ENCODE results near the gene FAM200C. TPM values are rescaled to one million over a fixed set of nuclear protein-coding genes. Genes with fewer than 3 reads are reported as not detected.

Gene FAM200C
- total RNA-seq (under 1 TPM in 1 of 2 experiments, not detected in 1; 0.16 TPM), total RNA-seq (0 to 4.5 (median 1.4) reads per million in 172 experiments)
- 0.51 TPM for polyA plus RNA-seq (2013, experiment 1 of 2)
- 0.57 TPM for polyA plus RNA-seq (2013, experiment 2 of 2)

- ATAC-seq (ENCODE audit: poor library complexity) (peak; percentile 82), DNase-seq (peak in 13 of 14 experiments; percentile 17 to 84 (median 50))
- Histone ChIP-seq H3K27me3 (ENCODE audit: control insufficient read depth in 1 of 2, insufficient read depth in 2 of 2, low read length in 2 of 2) (no peaks in the 10 kb centered on the region), H3K36me3 (ENCODE audit: insufficient read depth, low read length) (peaks cover 26% of the 10 kb centered on the region), H3K4me1 (ENCODE audit: insufficient read depth, low read length) (peaks cover 12% of the 10 kb centered on the region), H3K9me3 (ENCODE audit: control insufficient read depth in 1 of 2, insufficient read depth in 1 of 2, low read length in 2 of 2) (no peaks in the 10 kb centered on the region), H3K4me3 (ENCODE audit: low read length) (peak within 1 kb of the TSS; percentile 80), H3K27ac (ENCODE audit: low read depth in 1 of 2, low read length in 2 of 2) (peak within 1 kb of the TSS; percentile 2 to 40)
- H3K27ac Mint-ChIP-seq = peak within 1 kb of the TSS; percentile 58
- H3K27me3 Mint-ChIP-seq = no peaks in the 10 kb centered on the region
- CTCF ChIA-PET = interaction anchor here (0.6 kb wide), 1 partner anchor 114 kb away, joined by 3 read pairs; no protein-coding TSS in a partner anchor
- intact Hi-C loops (cut with DNase I, micrococcal nuclease) = no loop called here
- TF ChIP-seq, protein P1, sequence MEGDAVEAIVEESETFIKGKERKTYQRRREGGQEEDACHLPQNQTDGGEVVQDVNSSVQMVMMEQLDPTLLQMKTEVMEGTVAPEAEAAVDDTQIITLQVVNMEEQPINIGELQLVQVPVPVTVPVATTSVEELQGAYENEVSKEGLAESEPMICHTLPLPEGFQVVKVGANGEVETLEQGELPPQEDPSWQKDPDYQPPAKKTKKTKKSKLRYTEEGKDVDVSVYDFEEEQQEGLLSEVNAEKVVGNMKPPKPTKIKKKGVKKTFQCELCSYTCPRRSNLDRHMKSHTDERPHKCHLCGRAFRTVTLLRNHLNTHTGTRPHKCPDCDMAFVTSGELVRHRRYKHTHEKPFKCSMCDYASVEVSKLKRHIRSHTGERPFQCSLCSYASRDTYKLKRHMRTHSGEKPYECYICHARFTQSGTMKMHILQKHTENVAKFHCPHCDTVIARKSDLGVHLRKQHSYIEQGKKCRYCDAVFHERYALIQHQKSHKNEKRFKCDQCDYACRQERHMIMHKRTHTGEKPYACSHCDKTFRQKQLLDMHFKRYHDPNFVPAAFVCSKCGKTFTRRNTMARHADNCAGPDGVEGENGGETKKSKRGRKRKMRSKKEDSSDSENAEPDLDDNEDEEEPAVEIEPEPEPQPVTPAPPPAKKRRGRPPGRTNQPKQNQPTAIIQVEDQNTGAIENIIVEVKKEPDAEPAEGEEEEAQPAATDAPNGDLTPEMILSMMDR (IDR thresholded peaks at IDR 0.05) = no peak
- H3K9me3 Mint-ChIP-seq = no peaks in the 10 kb centered on the region
- POLR2A ChIA-PET = interaction anchor here (0.9 to 1.9 kb wide), 2 partner anchors 17 to 19 kb away, joined by 3 to 10 read pairs; partner anchors contain the start of gene SLU7
- H3K36me3 Mint-ChIP-seq (ENCODE audit: low read depth) = peaks cover 45% of the 10 kb centered on the region
- H3K4me3 Mint-ChIP-seq = peak within 1 kb of the TSS; percentile 92
- H3K4me1 Mint-ChIP-seq (ENCODE audit: low read depth) = peaks cover 24% of the 10 kb centered on the region
These were observed at the start of gene FAM200C for GRCh38 chr5:160399402-160400353. FAM200C (minus strand) TSS chr5:160400054; CDS start chr5:160395490, 4,564 bp downstream.

- Histone ChIP-seq H3K4me3 (ENCODE audit: low read length) (no peak overlapping the region), H3K27ac (ENCODE audit: low read depth in 1 of 2, low read length in 2 of 2) (no peak overlapping the region), H3K27me3 (ENCODE audit: control insufficient read depth in 1 of 2, insufficient read depth in 2 of 2, low read length in 2 of 2) (no peaks in the 10 kb centered on the region), H3K4me1 (ENCODE audit: insufficient read depth, low read length) (no peaks in the 10 kb centered on the region), H3K9me3 (ENCODE audit: control insufficient read depth in 1 of 2, insufficient read depth in 1 of 2, low read length in 2 of 2) (no peaks in the 10 kb centered on the region), H3K36me3 (ENCODE audit: insufficient read depth, low read length) (no peaks in the 10 kb centered on the region)
- TF ChIP-seq, protein P1 (IDR thresholded peaks at IDR 0.05) = no peak
- POLR2A ChIA-PET = no interaction called here
- intact Hi-C loops (cut with DNase I, micrococcal nuclease) = no loop called here
- H3K4me1 Mint-ChIP-seq (ENCODE audit: low read depth) = no peaks in the 10 kb centered on the region
- DNase-seq = no peak
- no peak for ATAC-seq (ENCODE audit: poor library complexity)
- peaks cover 2% of the 10 kb centered on the region for H3K9me3 Mint-ChIP-seq
- H3K36me3 Mint-ChIP-seq (ENCODE audit: low read depth) = no peaks in the 10 kb centered on the region
- H3K27ac Mint-ChIP-seq = no peak overlapping the region
- no peaks in the 10 kb centered on the region for H3K27me3 Mint-ChIP-seq
- CTCF ChIA-PET = interaction anchor here (1.9 kb wide), 1 partner anchor 11 kb away, joined by 10 read pairs; no protein-coding TSS in a partner anchor
- H3K4me3 Mint-ChIP-seq = no peak overlapping the region
These were observed 49.6 kb upstream of the FAM200C start for GRCh38 chr5:160449458-160449857.

DNA sequence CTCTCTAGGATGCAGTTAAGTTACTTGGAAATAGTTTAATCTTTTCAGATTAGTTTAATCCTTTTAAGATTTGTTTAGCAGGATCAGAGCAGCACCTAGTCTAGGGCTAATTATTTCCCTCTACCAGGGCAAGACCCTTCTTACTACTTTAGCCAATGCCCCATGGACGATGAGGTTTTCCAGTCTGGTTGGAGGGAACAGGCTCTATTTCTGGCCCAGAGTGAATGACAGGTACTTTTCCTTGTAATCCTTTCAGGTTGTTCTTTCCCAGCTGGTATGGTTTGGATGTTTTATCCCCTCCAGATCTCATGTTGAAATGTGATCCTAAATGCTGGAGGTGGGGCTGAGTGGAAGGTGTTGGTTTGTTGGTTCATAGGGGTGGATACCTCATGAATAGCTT, 49.0 kb upstream of the FAM200C start:
- H3K9me3 Mint-ChIP-seq = peaks cover 2% of the 10 kb centered on the region
- Histone ChIP-seq H3K4me1 (ENCODE audit: insufficient read depth, low read length) (no peaks in the 10 kb centered on the region), H3K27ac (ENCODE audit: low read depth in 1 of 2, low read length in 2 of 2) (no peak overlapping the region), H3K36me3 (ENCODE audit: insufficient read depth, low read length) (no peaks in the 10 kb centered on the region), H3K9me3 (ENCODE audit: control insufficient read depth in 1 of 2, insufficient read depth in 1 of 2, low read length in 2 of 2) (no peaks in the 10 kb centered on the region), H3K27me3 (ENCODE audit: control insufficient read depth in 1 of 2, insufficient read depth in 2 of 2, low read length in 2 of 2) (no peaks in the 10 kb centered on the region), H3K4me3 (ENCODE audit: low read length) (no peak overlapping the region)
- ATAC-seq (ENCODE audit: poor library complexity) = no peak
- ChIA-PET CTCF (interaction anchor here (1.9 kb wide), 1 partner anchor 10 kb away, joined by 10 read pairs; no protein-coding TSS in a partner anchor), POLR2A (no interaction called here)
- H3K36me3 Mint-ChIP-seq (ENCODE audit: low read depth) = no peaks in the 10 kb centered on the region
- TF ChIP-seq, protein P1 (IDR thresholded peaks at IDR 0.05) = no peak
- H3K4me1 Mint-ChIP-seq (ENCODE audit: low read depth) = no peaks in the 10 kb centered on the region
- no peaks in the 10 kb centered on the region for H3K27me3 Mint-ChIP-seq
- intact Hi-C loops (cut with DNase I, micrococcal nuclease) = no loop called here
- no peak overlapping the region for H3K27ac Mint-ChIP-seq
- DNase-seq = no peak
- no peak overlapping the region for H3K4me3 Mint-ChIP-seq
